H9 (cell line): Measurements from ENCODE around the gene RAB6B. TPM values are rescaled to one million over a fixed set of nuclear protein-coding genes. Genes with fewer than 3 reads are reported as not detected.

ENCODE experiments used
- DNase-seq: peaks from one replicate; pipeline ENCODE4 v3.0.0-alpha.2; 2017
- H2AFZ ChIP-seq: one replicate; pipeline ENCODE4 v1.6.1; 2013; ENCODE audit warnings: mild to moderate bottlenecking, low read length, control low read depth, moderate library complexity
- H2AK5ac ChIP-seq: 2 replicates; pipeline ENCODE4 v1.6.1; 2013; ENCODE audit warnings: low read length, control low read depth, mixed read lengths; ENCODE audit not compliant: insufficient read length
- H2BK120ac ChIP-seq: one replicate; pipeline ENCODE4 v1.6.1; 2013; ENCODE audit warnings: low read depth, mild to moderate bottlenecking, low read length, control low read depth, inconsistent platforms; ENCODE audit not compliant: poor library complexity, severe bottlenecking
- H2BK12ac ChIP-seq: 2 replicates; pipeline ENCODE4 v1.6.1; 2013; ENCODE audit warnings: low read length, control low read depth, mixed read lengths, low read depth; ENCODE audit not compliant: insufficient read length
- H2BK15ac ChIP-seq: 2 replicates; pipeline ENCODE4 v1.6.1; 2013; ENCODE audit warnings: low read depth, low read length, control low read depth
- H2BK20ac ChIP-seq: one replicate; pipeline ENCODE4 v1.6.1; 2013; ENCODE audit warnings: low read depth, mild to moderate bottlenecking, low read length, control low read depth, inconsistent platforms; ENCODE audit not compliant: poor library complexity, severe bottlenecking
- H2BK5ac ChIP-seq: 2 replicates; pipeline ENCODE4 v1.6.1; 2013; ENCODE audit warnings: low read length, control low read depth, mixed read lengths; ENCODE audit not compliant: insufficient read length
- H3K14ac ChIP-seq: 2 replicates; pipeline ENCODE4 v1.6.1; 2013; ENCODE audit warnings: low read length, control low read depth; ENCODE audit not compliant: insufficient read depth
- H3K18ac ChIP-seq: 2 replicates; pipeline ENCODE4 v1.6.1; 2013; ENCODE audit warnings: low read depth, mild to moderate bottlenecking, mixed read lengths, low read length, control low read depth; ENCODE audit not compliant: insufficient read length
- H3K23ac ChIP-seq: 2 replicates; pipeline ENCODE4 v1.6.1; 2013; ENCODE audit warnings: low read length, control low read depth, mixed read lengths, low read depth; ENCODE audit not compliant: insufficient read length
- H3K23me2 ChIP-seq: 2 replicates; pipeline ENCODE4 v1.6.1; 2013; ENCODE audit warnings: low read depth, mild to moderate bottlenecking, mixed read lengths, low read length, control low read depth; ENCODE audit not compliant: insufficient read length, poor library complexity, severe bottlenecking
- H3K27ac ChIP-seq: 2 replicates; pipeline ENCODE4 v1.5.1; 2013; ENCODE audit warnings: low read length, control low read depth, mixed read lengths, low read depth; ENCODE audit not compliant: insufficient read length
- H3K27me3 ChIP-seq: 2 replicates; pipeline ENCODE4 v1.6.1; 2013; ENCODE audit warnings: low read length, control low read depth, inconsistent platforms; ENCODE audit not compliant: insufficient read depth
- H3K4ac ChIP-seq: 2 replicates; pipeline ENCODE4 v1.6.1; 2013; ENCODE audit warnings: low read depth, mild to moderate bottlenecking, control low read depth, inconsistent platforms, low read length, moderate library complexity
- H3K4me1 ChIP-seq: 2 replicates; pipeline ENCODE4 v1.6.1; 2013; ENCODE audit warnings: low read length, control low read depth, inconsistent platforms; ENCODE audit not compliant: insufficient read depth
- H3K4me2 ChIP-seq: 2 replicates; pipeline ENCODE4 v1.6.1; 2013; ENCODE audit warnings: low read length, control low read depth, mixed read lengths; ENCODE audit not compliant: insufficient read length, insufficient read depth
- H3K56ac ChIP-seq: 2 replicates; pipeline ENCODE4 v1.6.1; 2013; ENCODE audit warnings: low read depth, mild to moderate bottlenecking, mixed read lengths, low read length, control low read depth; ENCODE audit not compliant: insufficient read length
- H3K79me1 ChIP-seq: 2 replicates; pipeline ENCODE4 v1.6.1; 2013; ENCODE audit warnings: low read depth, mild to moderate bottlenecking, moderate library complexity, low read length, control low read depth, inconsistent platforms; ENCODE audit not compliant: insufficient read depth, poor library complexity, severe bottlenecking
- H3K79me2 ChIP-seq: 2 replicates; pipeline ENCODE4 v1.6.1; 2013; ENCODE audit warnings: low read length, control low read depth, inconsistent platforms; ENCODE audit not compliant: insufficient read depth
- H3K9ac ChIP-seq: 2 replicates; pipeline ENCODE4 v1.6.1; 2013; ENCODE audit warnings: low read length, control low read depth, mixed read lengths; ENCODE audit not compliant: insufficient read length; ENCODE audit errors: extremely low read depth
- H3K9me3 ChIP-seq: one replicate; pipeline ENCODE4 v1.6.1; 2013; ENCODE audit warnings: low read depth, low read length, inconsistent platforms; ENCODE audit not compliant: control insufficient read depth
- H3T11ph ChIP-seq: one replicate; pipeline ENCODE4 v1.6.1; 2013; ENCODE audit warnings: mild to moderate bottlenecking, low read length, control low read depth, inconsistent platforms
- H4K20me1 ChIP-seq: one replicate; pipeline ENCODE4 v1.6.1; 2013; ENCODE audit not compliant: control insufficient read depth, insufficient read length, insufficient read depth
- H4K5ac ChIP-seq: 2 replicates; pipeline ENCODE4 v1.6.1; 2013; ENCODE audit warnings: low read depth, mild to moderate bottlenecking, mixed read lengths, low read length, control low read depth; ENCODE audit not compliant: insufficient read length
- H4K8ac ChIP-seq: replicated peaks from 2 replicates; pipeline ENCODE4 v1.6.1; 2013; ENCODE audit warnings: low read length, control low read depth, mixed read lengths, low read depth; ENCODE audit not compliant: insufficient read length
- H4K91ac ChIP-seq: 2 replicates; pipeline ENCODE4 v1.6.1; 2013; ENCODE audit warnings: low read depth, mild to moderate bottlenecking, moderate library complexity, mixed read lengths, low read length, control low read depth; ENCODE audit not compliant: insufficient read length
- H3K27ac Mint-ChIP-seq, 3 experiments: 2 replicates in 2 of 3; 3 replicates in 1 of 3; pipeline ENCODE4 v1.8.0; 2020 to 2021; ENCODE audit warnings: mixed read lengths in 3 of 3, mild to moderate bottlenecking in 1 of 3, moderate library complexity in 1 of 3
- H3K27me3 Mint-ChIP-seq: 2 replicates; pipeline ENCODE4 v1.8.0; 2021; ENCODE audit warnings: low read depth, mild to moderate bottlenecking, moderate library complexity, mixed read lengths
- H3K36me3 Mint-ChIP-seq, 3 experiments: 2 replicates in 2 of 3; 3 replicates in 1 of 3; pipeline ENCODE4 v1.8.0; 2020 to 2021; ENCODE audit warnings: low read depth in 3 of 3, mixed read lengths in 3 of 3; ENCODE audit not compliant: insufficient read depth in 1 of 3
- H3K4me1 Mint-ChIP-seq, 2 experiments: 2 replicates each; pipeline ENCODE4 v1.8.0; 2020; ENCODE audit warnings: mixed read lengths in 2 of 2
- H3K4me3 Mint-ChIP-seq, 2 experiments: 2 replicates in 1 of 2; 3 replicates in 1 of 2; pipeline ENCODE4 v1.8.0; 2020 to 2021; ENCODE audit warnings: mild to moderate bottlenecking in 2 of 2, mixed read lengths in 2 of 2, moderate library complexity in 1 of 2
- H3K9me3 Mint-ChIP-seq, 2 experiments: 2 replicates in 1 of 2; 3 replicates in 1 of 2; pipeline ENCODE4 v1.8.0; 2020; ENCODE audit warnings: mild to moderate bottlenecking in 2 of 2, mixed read lengths in 2 of 2, moderate library complexity in 1 of 2
- CTCF ChIP-seq: fragments of 200-600 bp; sonication (generic); conservative IDR thresholded peaks from 3 replicates; pipeline ENCODE4 v1.8.0; 2021; ENCODE audit warnings: antibody characterized with exemption, mild to moderate bottlenecking
- WGBS: extraction: QIAGEN DNeasy Blood & Tissue Kit; methylation state at CpG from one replicate; pipeline ENCODE4 v1.1.7; 2013; ENCODE audit warnings: missing lambda C conversion rate, low lambda C conversion rate, mixed read lengths; ENCODE audit not compliant: insufficient read length; ENCODE audit errors: extremely low coverage; 5-methylcytosine and 5-hydroxymethylcytosine counted together
- total RNA-seq: library from RNA; stranded (reverse); gene quantifications from 2 replicates; pipeline ENCODE4 v1.2.1, GENCODE V29; 2021

The RAB6B gene
- total RNA-seq, 1 experiment from 2014 or later, result 12.3 TPM

GRCh38 chr3:133865136-133865855, 30.4 kb downstream of the RAB6B start:
- Histone ChIP-seq H2BK5ac (no peak overlapping the region), H3K23me2 (no peaks in the 10 kb centered on the region), H2BK15ac (no peak overlapping the region), H3K9ac (no peak overlapping the region), H2BK20ac (no peak overlapping the region), H2AFZ (no peak overlapping the region), H3K4me1 (no peaks in the 10 kb centered on the region), H3K79me1 (no peaks in the 10 kb centered on the region), H4K5ac (no peak overlapping the region), H3K4me2 (no peak overlapping the region), H4K20me1 (no peaks in the 10 kb centered on the region), H2BK120ac (no peak overlapping the region), H3K4ac (no peak overlapping the region), H3K14ac (no peak overlapping the region), H4K8ac (no peak overlapping the region), H2BK12ac (no peak overlapping the region), H3K9me3 (no peaks in the 10 kb centered on the region), H3K23ac (no peak overlapping the region), H3K56ac (no peak overlapping the region), H3K27me3 (no peaks in the 10 kb centered on the region), H3K18ac (no peak overlapping the region), H3K27ac (no peak overlapping the region), H4K91ac (no peak overlapping the region), H2AK5ac (no peak overlapping the region), H3K79me2 (no peaks in the 10 kb centered on the region), H3T11ph (no peak overlapping the region)
- WGBS, result no CpG with 5 or more reads among the region's 5 CpGs
- no peaks in the 10 kb centered on the region for H3K9me3 Mint-ChIP-seq
- peak; percentile 39; the same call in 2 of the 3 replicates for TF ChIP-seq CTCF
- H3K27me3 Mint-ChIP-seq, result no peaks in the 10 kb centered on the region
- H3K4me3 Mint-ChIP-seq, result no peak overlapping the region
- no peak overlapping the region for H3K27ac Mint-ChIP-seq
- H3K36me3 Mint-ChIP-seq, result peaks cover 0 to under 1% (median 0%) of the 10 kb centered on the region in 3 experiments; a peak in 1 of 7 replicates
- peaks cover 18 to 19% of the 10 kb centered on the region in 2 experiments for H3K4me1 Mint-ChIP-seq
- no peak for DNase-seq
